ENCODE data around the gene ASTN2. TPM values are rescaled to one million over a fixed set of nuclear protein-coding genes. Genes with fewer than 3 reads are reported as not detected.

ASTN2 gene
- total RNA-seq, 1 experiment from 2014 or later, result 4.8 TPM

DNA sequence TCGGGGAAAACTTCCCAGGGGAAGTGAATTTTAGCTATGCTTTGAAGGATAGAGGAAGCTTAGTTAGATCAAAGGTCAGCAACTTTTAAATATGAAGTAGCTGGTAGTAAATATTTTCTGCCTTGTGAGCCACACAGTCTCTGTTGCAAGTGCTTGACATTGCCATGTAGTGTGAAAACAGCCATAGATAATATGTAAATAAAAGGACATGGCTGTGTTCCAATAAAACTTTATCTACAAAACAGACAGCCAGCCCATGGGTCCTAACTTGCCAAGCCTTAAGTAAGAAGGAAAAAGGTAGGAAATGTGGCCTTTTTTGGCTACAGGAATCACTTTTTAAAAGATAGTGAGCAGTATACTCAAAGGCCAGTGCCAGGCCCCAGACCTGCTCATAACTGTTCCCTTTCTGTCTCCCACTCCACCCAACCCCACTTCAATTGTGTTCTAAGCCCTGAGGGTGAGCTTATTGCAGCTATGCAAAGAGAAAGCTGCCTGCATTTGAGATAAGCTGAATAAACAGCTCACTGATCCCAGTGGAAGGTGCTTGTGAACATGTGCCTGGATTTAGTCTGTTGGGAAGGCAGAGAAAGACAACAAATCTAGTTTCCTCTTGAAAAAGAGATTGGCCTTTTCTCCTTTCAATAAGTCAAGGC is 840.7 kb downstream of the ASTN2 start:
- Histone ChIP-seq H3K4me3 (replicated peaks in 1 of 2; ENCODE audit: low read depth in 1 of 2, low read length in 2 of 2) (no peak overlapping the region), H3K36me3 (ENCODE audit: control insufficient read depth in 1 of 2, insufficient read depth in 2 of 2, low read length in 2 of 2) (no peaks in the 10 kb centered on the region), H3K4me2 (ENCODE audit: low read length) (no peak overlapping the region), H3K27me3 (ENCODE audit: insufficient read depth, low read length) (no peaks in the 10 kb centered on the region), H4K20me1 (ENCODE audit: insufficient read depth) (no peaks in the 10 kb centered on the region), H3K9me3 (ENCODE audit: control insufficient read depth in 1 of 2, insufficient read depth in 1 of 2, low read depth in 1 of 2, low read length in 2 of 2) (no peaks in the 10 kb centered on the region), H3K9ac (ENCODE audit: low read length) (no peak overlapping the region), H3K27ac (ENCODE audit: low read depth, low read length) (no peak overlapping the region), H3K9me2 (ENCODE audit: insufficient read depth) (no peaks in the 10 kb centered on the region), H3K4me1 (ENCODE audit: control insufficient read depth in 1 of 2, insufficient read depth in 2 of 2, low read length in 2 of 2) (no peaks in the 10 kb centered on the region), H2AFZ (ENCODE audit: low read depth, low read length, poor library complexity, severe bottlenecking) (no peak overlapping the region), H3K79me2 (ENCODE audit: insufficient read depth, low read length) (no peaks in the 10 kb centered on the region)
- TF ChIP-seq, protein P1, sequence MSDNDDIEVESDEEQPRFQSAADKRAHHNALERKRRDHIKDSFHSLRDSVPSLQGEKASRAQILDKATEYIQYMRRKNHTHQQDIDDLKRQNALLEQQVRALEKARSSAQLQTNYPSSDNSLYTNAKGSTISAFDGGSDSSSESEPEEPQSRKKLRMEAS (IDR thresholded peaks at IDR 0.05), result no peak
- TF ChIP-seq CTCF (IDR thresholded peaks at IDR 0.05 in 2 of 3, conservative IDR thresholded peaks at IDR 0.05 in 1 of 3; ENCODE audit: borderline replicate concordance in 1 of 3, insufficient read depth in 1 of 3, low read depth in 2 of 3, low read length in 2 of 3) (no peak), EGR1 (IDR thresholded peaks at IDR 0.05; ENCODE audit: low read depth) (no peak), CBX3 (IDR thresholded peaks at IDR 0.05; ENCODE audit: low read depth) (no peak), ZNF274 (IDR thresholded peaks at IDR 0.05; ENCODE audit: low read depth, low read length) (no peak), EZH2phosphoT487 (IDR thresholded peaks at IDR 0.05; ENCODE audit: borderline replicate concordance) (no peak), ZFX (IDR thresholded peaks at IDR 0.05) (no peak), SRF (IDR thresholded peaks at IDR 0.05; ENCODE audit: low read depth) (no peak), TCF7L2 (IDR thresholded peaks at IDR 0.05; ENCODE audit: borderline replicate concordance, extremely low read depth, insufficient read depth, insufficient read length) (no peak), JUND (IDR thresholded peaks at IDR 0.05) (no peak), SP1 (IDR thresholded peaks at IDR 0.05; ENCODE audit: low read depth) (no peak), ELF1 (IDR thresholded peaks at IDR 0.05; ENCODE audit: borderline replicate concordance, low read depth) (no peak), ATF3 (IDR thresholded peaks at IDR 0.05) (no peak), FOSL1 (IDR thresholded peaks at IDR 0.05; ENCODE audit: low read depth) (no peak), POLR2AphosphoS5 (IDR thresholded peaks at IDR 0.05; ENCODE audit: low read depth, low read length) (no peak), SIN3A (IDR thresholded peaks at IDR 0.05; ENCODE audit: low read depth) (no peak), EZH2 (IDR thresholded peaks at IDR 0.05) (no peak), CEBPB (IDR thresholded peaks at IDR 0.05; ENCODE audit: low read depth) (no peak)
- TF ChIP-seq, protein P2, sequence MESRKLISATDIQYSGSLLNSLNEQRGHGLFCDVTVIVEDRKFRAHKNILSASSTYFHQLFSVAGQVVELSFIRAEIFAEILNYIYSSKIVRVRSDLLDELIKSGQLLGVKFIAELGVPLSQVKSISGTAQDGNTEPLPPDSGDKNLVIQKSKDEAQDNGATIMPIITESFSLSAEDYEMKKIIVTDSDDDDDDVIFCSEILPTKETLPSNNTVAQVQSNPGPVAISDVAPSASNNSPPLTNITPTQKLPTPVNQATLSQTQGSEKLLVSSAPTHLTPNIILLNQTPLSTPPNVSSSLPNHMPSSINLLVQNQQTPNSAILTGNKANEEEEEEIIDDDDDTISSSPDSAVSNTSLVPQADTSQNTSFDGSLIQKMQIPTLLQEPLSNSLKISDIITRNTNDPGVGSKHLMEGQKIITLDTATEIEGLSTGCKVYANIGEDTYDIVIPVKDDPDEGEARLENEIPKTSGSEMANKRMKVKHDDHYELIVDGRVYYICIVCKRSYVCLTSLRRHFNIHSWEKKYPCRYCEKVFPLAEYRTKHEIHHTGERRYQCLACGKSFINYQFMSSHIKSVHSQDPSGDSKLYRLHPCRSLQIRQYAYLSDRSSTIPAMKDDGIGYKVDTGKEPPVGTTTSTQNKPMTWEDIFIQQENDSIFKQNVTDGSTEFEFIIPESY (IDR thresholded peaks at IDR 0.05; ENCODE audit: extremely low read depth, insufficient replicate concordance, low read length), result no peak
- RAD21 ChIA-PET (ENCODE audit: low non-redundant PET in 1 of 2, low total read pairs in 2 of 2, uncharacterized antibody in 2 of 2, unreplicated experiment in 2 of 2), result no interaction called here
- no TSS peak for BruUV-seq (replicated peaks)
- CTCF ChIA-PET, result no interaction called here
- intact Hi-C loops (cut with micrococcal nuclease), result loop anchor here (5.0 kb wide), 1 partner anchor 88 kb away; no protein-coding TSS in a partner anchor
- DNase-seq (ENCODE audit: low read depth, low spot score) (no peak), ATAC-seq (no peak)
- POLR2A ChIA-PET, result no interaction called here
